Measurements from ENCODE around the gene PLA2G4B. TPM values are rescaled to one million over a fixed set of nuclear protein-coding genes. Genes with fewer than 3 reads are reported as not detected.

The PLA2G4B gene
- total RNA-seq, 1 experiment from 2014 or later: 4.7 TPM

GRCh38 chr15:41843571-41843970 lies 4.9 kb downstream of the PLA2G4B start:
- TF ChIP-seq TCF7L2 (IDR thresholded peaks at IDR 0.05; ENCODE audit: low read depth, low read length) (no peak), REST (IDR thresholded peaks at IDR 0.05; ENCODE audit: insufficient read depth in 1 of 2, low read depth in 2 of 2, low read length in 1 of 2) (no peak), POLR2AphosphoS5 (IDR thresholded peaks at IDR 0.05; ENCODE audit: low read depth, low read length) (no peak), SIN3A (IDR thresholded peaks at IDR 0.05; ENCODE audit: borderline replicate concordance, insufficient read depth, low read depth, low read length) (no peak), CTCF (IDR thresholded peaks at IDR 0.05) (no peak)
- no peaks in the 10 kb centered on the region for H3K36me3 ChIP-seq (ENCODE audit: control insufficient read depth, insufficient read depth, low read length)
- H3K4me1 ChIP-seq (ENCODE audit: control insufficient read depth, insufficient read depth, low read length): no peaks in the 10 kb centered on the region
- ChIA-PET CTCF (interaction anchor here (0.7 kb wide), 1 partner anchor 431 kb away, joined by 3 read pairs; no protein-coding TSS in a partner anchor), POLR2A (interaction anchor here (0.6 kb wide), 1 partner anchor 56 kb away, joined by 4 read pairs; no protein-coding TSS in a partner anchor)
- no peaks in the 10 kb centered on the region for H3K27me3 ChIP-seq (ENCODE audit: control insufficient read depth, insufficient read depth, low read length)
- no peak for DNase-seq (ENCODE audit: low read depth, low spot score)
- in situ Hi-C loops (cut with HindIII; ENCODE audit: low pct_unique_long_range_greater_than_20kb, low sequenced_read_pairs): no loop called here
- intact Hi-C loops (cut with micrococcal nuclease; ENCODE audit: unreplicated experiment): no loop called here
- ATAC-seq: no peak
- H3K27ac ChIP-seq (ENCODE audit: low read length): no peak overlapping the region
- no peaks in the 10 kb centered on the region for H3K9me3 ChIP-seq (ENCODE audit: control insufficient read depth, insufficient read depth, low read depth, low read length)
- no TSS peak for BruUV-seq (replicated peaks)
- no peak overlapping the region for H3K4me3 ChIP-seq (ENCODE audit: low read depth in 2 of 2, low read length in 2 of 2)

GRCh38 chr15:41844814-41845213 lies 6.2 kb downstream of the PLA2G4B start:
- intact Hi-C loops (cut with micrococcal nuclease; ENCODE audit: unreplicated experiment): no loop called here
- Histone ChIP-seq H3K4me1 (ENCODE audit: control insufficient read depth, insufficient read depth, low read length) (no peaks in the 10 kb centered on the region), H3K27me3 (ENCODE audit: control insufficient read depth, insufficient read depth, low read length) (no peaks in the 10 kb centered on the region), H3K4me3 (ENCODE audit: low read depth in 2 of 2, low read length in 2 of 2) (no peak overlapping the region), H3K36me3 (ENCODE audit: control insufficient read depth, insufficient read depth, low read length) (no peaks in the 10 kb centered on the region), H3K9me3 (ENCODE audit: control insufficient read depth, insufficient read depth, low read depth, low read length) (no peaks in the 10 kb centered on the region), H3K27ac (ENCODE audit: low read length) (no peak overlapping the region)
- BruUV-seq (replicated peaks): no TSS peak
- TF ChIP-seq CTCF (IDR thresholded peaks at IDR 0.05) (no peak), REST (IDR thresholded peaks at IDR 0.05; ENCODE audit: insufficient read depth in 1 of 2, low read depth in 2 of 2, low read length in 1 of 2) (no peak), TCF7L2 (IDR thresholded peaks at IDR 0.05; ENCODE audit: low read depth, low read length) (no peak), POLR2AphosphoS5 (IDR thresholded peaks at IDR 0.05; ENCODE audit: low read depth, low read length) (no peak), SIN3A (IDR thresholded peaks at IDR 0.05; ENCODE audit: borderline replicate concordance, insufficient read depth, low read depth, low read length) (no peak)
- ATAC-seq (no peak), DNase-seq (ENCODE audit: low read depth, low spot score) (no peak)
- POLR2A ChIA-PET: no interaction called here
- CTCF ChIA-PET: no interaction called here
- in situ Hi-C loops (cut with HindIII; ENCODE audit: low pct_unique_long_range_greater_than_20kb, low sequenced_read_pairs): no loop called here
